Transverse colon (tissue), 4 donors: Measurements from ENCODE around the gene MT1X. TPM values are rescaled to one million over a fixed set of nuclear protein-coding genes. Genes with fewer than 3 reads are reported as not detected.

ENCODE experiments used
- DNase-seq: peaks from one replicate; pipeline ENCODE4 v3.0.0-alpha.2; 2019
- H3K27ac ChIP-seq, 4 donors: fragments of 200-600 bp; sonication (generic); 2 replicates each; pipeline ENCODE4 v1.5.1; 2016 to 2018; ENCODE audit warnings: inconsistent platforms in 4 of 4
- H3K27me3 ChIP-seq: fragments of 200-600 bp; sonication (generic); 2 replicates; pipeline ENCODE4 v1.5.1; 2017; ENCODE audit warnings: inconsistent platforms
- H3K36me3 ChIP-seq, 4 donors: fragments of 200-600 bp; sonication (generic); 2 replicates each; pipeline ENCODE4 v1.5.1; 2017 to 2019; ENCODE audit warnings: inconsistent platforms in 4 of 4
- H3K4me1 ChIP-seq, 4 donors: fragments of 200-600 bp; sonication (generic); 2 replicates each; pipeline ENCODE4 v1.5.1; 2017 to 2020; ENCODE audit warnings: inconsistent platforms in 4 of 4
- H3K4me3 ChIP-seq, 4 donors: fragments of 200-600 bp; sonication (generic); 1 replicate in 1 of 4; 2 replicates in 3 of 4; pipeline versions ENCODE4 v1.5.1 to v1.6.1; 2017 to 2019; ENCODE audit warnings: inconsistent platforms in 4 of 4
- H3K9me3 ChIP-seq, 2 donors: fragments of 200-600 bp; sonication (generic); 2 replicates each; pipeline ENCODE4 v1.5.1; 2017 to 2019; ENCODE audit warnings: inconsistent platforms in 2 of 2
- CTCF ChIP-seq, 5 experiments: fragments of 200-600 bp in 3 of 5; fragments of 450-650 bp in 2 of 5; sonication (generic) in 3 of 5; IDR thresholded peaks; 1 replicate in 2 of 5; 2 replicates in 3 of 5; pipeline ENCODE4 v1.5.1; 2016 to 2017; ENCODE audit warnings: antibody characterized with exemption in 5 of 5, inconsistent platforms in 3 of 5, mild to moderate bottlenecking in 2 of 5, moderate library complexity in 1 of 5
- EP300 ChIP-seq: sonication (generic); formaldehyde crosslinking; IDR thresholded peaks from one replicate; pipeline ENCODE4 v1.6.1; 2017; ENCODE audit warnings: antibody characterized with exemption, low read depth
- POLR2A ChIP-seq: fragments of 450-650 bp; IDR thresholded peaks from one replicate; pipeline ENCODE4 v1.6.1; 2016; ENCODE audit warnings: antibody characterized with exemption, mild to moderate bottlenecking, moderate library complexity
- POLR2AphosphoS5 ChIP-seq, 3 donors: sonication (generic); formaldehyde crosslinking; IDR thresholded peaks; one replicate each; pipeline ENCODE4 v1.6.1; 2016; ENCODE audit warnings: antibody characterized with exemption in 3 of 3
- WGBS, 2 donors: methylation state at CpG; one replicate each; pipeline ENCODE4 v1.1.5; 2018; ENCODE audit warnings: low coverage in 1 of 2; 5-methylcytosine and 5-hydroxymethylcytosine counted together
- in situ Hi-C, 4 donors: fragments of 200-750 bp; cut with MboI; loops; one replicate each; pipeline versions ENCODE4 v1.15.0 to v1.15.1; 2017; ENCODE audit warnings: low sequenced_read_pairs in 3 of 4, low pct_ligation_motif_present in 1 of 4, low pct_unique_long_range_greater_than_20kb in 1 of 4
- intact Hi-C: fragments of 100-400 bp; cut with DNase I; formaldehyde crosslinking; loops from one replicate; pipeline ENCODE4 v1.15.1; 2023; ENCODE audit warnings: low total_unique reads
- total RNA-seq, 4 donors: library from RNA; depleted of rRNA; stranded (reverse); fragments of >200 nt; gene quantifications; one replicate each; pipeline ENCODE4 v1.1.0, GENCODE V29; 2016

Gene MT1X
- total RNA-seq, 4 donors from 2014 or later = 40.4 to 784 (median 274) TPM

GRCh38 chr16:56645311-56645710 lies 37.0 kb upstream of the MT1X start:
- DNase-seq = no peak
- intact Hi-C loops (no loop called here), in situ Hi-C loops (no loop called here)
- peaks cover 5 to 27% (median 17%) of the 10 kb centered on the region in 4 donors for H3K4me1 ChIP-seq
- H3K27ac ChIP-seq = no peak overlapping the region
- no peak overlapping the region for H3K4me3 ChIP-seq
- no peaks in the 10 kb centered on the region for H3K9me3 ChIP-seq
- H3K36me3 ChIP-seq = no peaks in the 10 kb centered on the region
- TF ChIP-seq POLR2AphosphoS5 (IDR thresholded peaks at IDR 0.05) (no peak), CTCF (IDR thresholded peaks at IDR 0.05) (no peak), EP300 (no peak), POLR2A (no peak)
- H3K27me3 ChIP-seq = peaks cover 57% of the 10 kb centered on the region
- WGBS, 2 donors = 71 to 95% methylated on average over 1 of the region's 1 CpG

- Histone ChIP-seq H3K27ac (no peak overlapping the region), H3K36me3 (no peaks in the 10 kb centered on the region), H3K4me1 (peaks cover 5 to 27% (median 17%) of the 10 kb centered on the region in 4 donors), H3K4me3 (no peak overlapping the region), H3K27me3 (peaks cover 52% of the 10 kb centered on the region), H3K9me3 (no peaks in the 10 kb centered on the region)
- no peak for DNase-seq
- WGBS, 2 donors = 0% methylated on average over 1 of the region's 1 CpG; no CpG with 5 or more reads in 1 of the 2 donors
- TF ChIP-seq CTCF (IDR thresholded peaks at IDR 0.05) = no peak
- no peak for TF ChIP-seq EP300
- no peak for TF ChIP-seq POLR2A
- no peak for TF ChIP-seq POLR2AphosphoS5 (IDR thresholded peaks at IDR 0.05)
- intact Hi-C loops = no loop called here
- in situ Hi-C loops = no loop called here
Measured at GRCh38 chr16:56645838-56646237, 36.4 kb upstream of the MT1X start.

- in situ Hi-C loops (no loop called here), intact Hi-C loops (no loop called here)
- Histone ChIP-seq H3K27me3 (peaks cover 51% of the 10 kb centered on the region), H3K9me3 (no peaks in the 10 kb centered on the region), H3K27ac (no peak overlapping the region), H3K4me1 (peaks cover 5 to 25% (median 16%) of the 10 kb centered on the region in 4 donors), H3K4me3 (no peak overlapping the region), H3K36me3 (no peaks in the 10 kb centered on the region)
- WGBS, 2 donors = 27 to 46% methylated on average over 4 to 27 of the region's 33 CpGs
- peak in 1 of 5 experiments; percentile 11 for TF ChIP-seq CTCF (IDR thresholded peaks at IDR 0.05)
- no peak for TF ChIP-seq POLR2AphosphoS5 (IDR thresholded peaks at IDR 0.05)
- DNase-seq = peak; percentile 55
Measured at GRCh38 chr16:56647641-56648431, 34.4 kb upstream of the MT1X start.

- Histone ChIP-seq H3K4me3 (no peak overlapping the region), H3K9me3 (no peaks in the 10 kb centered on the region), H3K27me3 (peaks cover 41% of the 10 kb centered on the region), H3K4me1 (peaks cover 0 to 11% (median 5%) of the 10 kb centered on the region in 4 donors), H3K27ac (no peak overlapping the region), H3K36me3 (no peaks in the 10 kb centered on the region)
- in situ Hi-C loops = no loop called here
- 95 to 100% methylated on average over 2 of the region's 2 CpGs for WGBS, 2 donors
- DNase-seq = no peak
- intact Hi-C loops = no loop called here
- TF ChIP-seq POLR2A (no peak), CTCF (IDR thresholded peaks at IDR 0.05) (no peak), POLR2AphosphoS5 (IDR thresholded peaks at IDR 0.05) (no peak), EP300 (no peak)
Measured at GRCh38 chr16:56649271-56649670, 33.0 kb upstream of the MT1X start.
